GM23248 (cell line): ENCODE results near the gene TRDMT1.

Source experiments
- EZH2 ChIP-seq: fragments of 200-600 bp; sonication (generic); IDR thresholded peaks from 2 replicates; pipeline ENCODE4 v1.6.1; 2018; ENCODE audit warnings: antibody characterized with exemption, mild to moderate bottlenecking; ENCODE audit not compliant: insufficient read depth, poor library complexity, severe bottlenecking
- EZH2phosphoT487 ChIP-seq: fragments of 200-600 bp; sonication (generic); IDR thresholded peaks from 2 replicates; pipeline ENCODE4 v1.6.1; 2018; ENCODE audit warnings: antibody characterized with exemption, moderate library complexity, mild to moderate bottlenecking, low read depth; ENCODE audit not compliant: insufficient read depth

DNA sequence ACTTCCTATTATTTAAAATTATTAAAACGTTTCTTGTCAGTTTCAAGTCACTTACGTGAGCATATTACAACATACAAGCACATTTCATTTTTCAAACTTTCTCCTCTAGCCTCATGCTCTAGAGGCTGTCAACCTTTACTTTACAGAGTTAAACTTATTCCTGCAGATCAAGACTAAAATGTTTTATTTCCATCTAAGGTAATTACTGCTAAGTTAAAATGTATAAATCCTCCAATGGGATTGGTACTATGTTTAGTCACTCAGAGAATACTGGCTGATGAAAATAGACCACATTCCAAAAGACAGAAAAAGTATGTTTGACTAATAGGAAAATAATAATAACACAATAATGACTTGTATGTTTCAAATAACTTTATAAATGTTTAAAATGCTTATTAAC, 8.4 kb upstream of the TRDMT1 start:
- TF ChIP-seq EZH2: no peak
- no peak for TF ChIP-seq EZH2phosphoT487
